ENCODE data around the gene ANKRD17. TPM values are rescaled to one million over a fixed set of nuclear protein-coding genes. Genes with fewer than 3 reads are reported as not detected.
A peak's percentile ranks its signal among the peaks of the same experiment; 100 is the strongest.

ANKRD17 gene
- 62.1 TPM for total RNA-seq (2021; ENCODE audit: unreplicated experiment)
- polyA plus RNA-seq (2012) = 40.8 and 41.1 TPM in 2 replicates
- percentile 96 among the genes with signal in this experiment for Bru-seq, nascent RNA
- percentile 89 among the genes with signal in this experiment for BruChase-seq, experiment 1, labeled RNA remaining after a 6-hour chase
- BruChase-seq, experiment 2, labeled RNA remaining after a 2-hour chase = percentile 94 among the genes with signal in this experiment
- long read RNA-seq, partial matches to known transcripts = 116 of 150 reads
- long read RNA-seq, other reads (novel, unspliced or antisense) = 34 of 150 reads

- Histone ChIP-seq H2AFZ (ENCODE audit: low read depth, low read length, poor library complexity, severe bottlenecking) (peak within 1 kb of the TSS; percentile 69), H3K9me3 (ENCODE audit: control insufficient read depth in 1 of 2, insufficient read depth in 1 of 2, low read depth in 1 of 2, low read length in 2 of 2) (no peaks in the 10 kb centered on the region), H3K9me2 (ENCODE audit: insufficient read depth) (no peaks in the 10 kb centered on the region), H3K79me2 (ENCODE audit: insufficient read depth, low read length) (peaks cover 77% of the 10 kb centered on the region), H3K36me3 (ENCODE audit: control insufficient read depth in 1 of 2, insufficient read depth in 2 of 2, low read length in 2 of 2) (peaks cover 5% of the 10 kb centered on the region in 2 experiments; a peak in 2 of 4 replicates), H3K27ac (ENCODE audit: low read depth, low read length) (peak within 1 kb of the TSS; percentile 94), H4K20me1 (ENCODE audit: insufficient read depth) (peaks cover 20% of the 10 kb centered on the region; the same call in 1 of the 2 replicates), H3K9ac (ENCODE audit: low read length) (peak within 1 kb of the TSS; percentile 99), H3K4me2 (ENCODE audit: low read length) (peak within 1 kb of the TSS; percentile 80), H3K4me3 (replicated peaks in 1 of 2; ENCODE audit: low read depth in 1 of 2, low read length in 2 of 2) (peak within 1 kb of the TSS; percentile 75 to 84), H3K27me3 (ENCODE audit: insufficient read depth, low read length) (no peaks in the 10 kb centered on the region), H3K4me1 (ENCODE audit: control insufficient read depth in 1 of 2, insufficient read depth in 2 of 2, low read length in 2 of 2) (peaks cover 9 to 12% of the 10 kb centered on the region in 2 experiments; a peak in 3 of 4 replicates)
- DNase-seq (ENCODE audit: low read depth, low spot score) (peak; percentile 82), ATAC-seq (peak; percentile 84)
- RAD21 ChIA-PET (ENCODE audit: low non-redundant PET in 1 of 2, low total read pairs in 2 of 2, uncharacterized antibody in 2 of 2, unreplicated experiment in 2 of 2) = no interaction called here
- no TSS peak for BruUV-seq (replicated peaks)
- intact Hi-C loops (cut with micrococcal nuclease) = loop anchor here (1.0 to 5.0 kb wide), 3 partner anchors 132 to 222 kb away; partner anchors contain the start of gene COX18
- CTCF ChIA-PET = interaction anchor here (0.5 to 1.6 kb wide), 4 partner anchors 9 to 856 kb away, joined by 3 to 5 read pairs (median 4); no protein-coding TSS in a partner anchor
- POLR2A ChIA-PET = interaction anchor here (0.6 to 1.1 kb wide), 8 partner anchors 15 to 654 kb away, joined by 3 to 4 read pairs (median 3); no protein-coding TSS in a partner anchor
- TF ChIP-seq ATF3 (IDR thresholded peaks at IDR 0.05) (no peak), TCF7L2 (IDR thresholded peaks at IDR 0.05; ENCODE audit: borderline replicate concordance, extremely low read depth, insufficient read depth, insufficient read length) (peak; percentile 79), SRF (IDR thresholded peaks at IDR 0.05; ENCODE audit: low read depth) (peak; percentile 89), POLR2AphosphoS5 (IDR thresholded peaks at IDR 0.05; ENCODE audit: low read depth, low read length) (peak; percentile 91), SP1 (IDR thresholded peaks at IDR 0.05; ENCODE audit: low read depth) (peak; percentile 70), EZH2 (IDR thresholded peaks at IDR 0.05) (no peak), ZFX (IDR thresholded peaks at IDR 0.05) (peak; percentile 62), CBX3 (IDR thresholded peaks at IDR 0.05; ENCODE audit: low read depth) (peak; percentile 77; the same call in 1 of the 2 replicates), RAD21 (IDR thresholded peaks at IDR 0.05; ENCODE audit: low read depth) (no peak), YY1 (IDR thresholded peaks at IDR 0.05; ENCODE audit: extremely low read depth, insufficient replicate concordance, low read depth, low read length) (peak; percentile 84), FOSL1 (IDR thresholded peaks at IDR 0.05; ENCODE audit: low read depth) (no peak), CEBPB (IDR thresholded peaks at IDR 0.05; ENCODE audit: low read depth) (no peak), ELF1 (IDR thresholded peaks at IDR 0.05; ENCODE audit: borderline replicate concordance, low read depth) (peak; percentile 87), JUND (IDR thresholded peaks at IDR 0.05) (no peak), ZBTB33 (IDR thresholded peaks at IDR 0.05; ENCODE audit: extremely low read depth, insufficient replicate concordance, low read length) (peak; percentile 87), POLR2A (IDR thresholded peaks at IDR 0.05; ENCODE audit: borderline replicate concordance, extremely low read depth, insufficient read depth, insufficient read length) (peak; percentile 49), CTCF (IDR thresholded peaks at IDR 0.05 in 2 of 3, conservative IDR thresholded peaks at IDR 0.05 in 1 of 3; ENCODE audit: borderline replicate concordance in 1 of 3, insufficient read depth in 1 of 3, low read depth in 2 of 3, low read length in 2 of 3) (0 out of 6 replicates have a peak, but pooled peaks of 1 of the 3 experiments have one; percentile 7), EGR1 (IDR thresholded peaks at IDR 0.05; ENCODE audit: low read depth) (0 out of 2 replicates have a peak, but pooled peaks have one; percentile 24)
Observed at GRCh38 chr4:73258686-73259570, at the start of gene ANKRD17. Gene ANKRD17, minus strand, starts transcription at chr4:73258798. Its CDS starts 130 bp downstream, at chr4:73258668.
